Choroid plexus epithelial cell (primary cell): ENCODE results near the gene DNA2.
A peak's percentile ranks its signal among the peaks of the same experiment; 100 is the strongest.
"Not testable (repeated sequence)": the region's sequence is repeated elsewhere in the genome, so short reads cannot be mapped to it uniquely, and the experiment has no call there.

ENCODE experiments used
- DNase-seq: peaks from one replicate; pipeline ENCODE4 v3.0.0-alpha.2; 2010; ENCODE audit warnings: low read depth
- H3K4me3 ChIP-seq: 2 replicates; pipeline ENCODE4 v1.5.1; 2011; ENCODE audit warnings: low read depth, mild to moderate bottlenecking, control low read depth, low read length, moderate library complexity
- CTCF ChIP-seq: conservative IDR thresholded peaks from 2 replicates; pipeline ENCODE4 v1.5.1; 2011; ENCODE audit warnings: low read depth, mild to moderate bottlenecking, control low read depth, inconsistent platforms, low read length, moderate library complexity

Gene DNA2

GRCh38 chr10:68470300-68470699 is 1.5 kb downstream of the DNA2 start:
- H3K4me3 ChIP-seq, result peak overlapping the region; percentile 21

GRCh38 chr10:68469838-68470237 is 1.9 kb downstream of the DNA2 start:
- DNase-seq, result no peak
- no peak overlapping the region for H3K4me3 ChIP-seq
- TF ChIP-seq CTCF, result no peak

More at GRCh38 chr10:68470300-68470699, 1.5 kb downstream of the DNA2 start:
- DNase-seq, result no peak
- TF ChIP-seq CTCF, result no peak

- DNase-seq, H3K4me3 ChIP-seq: not testable (repeated sequence)
Observed at GRCh38 chr10:68464729-68465128, 7.0 kb downstream of the DNA2 start.

GRCh38 chr10:68463365-68464093 is 8.2 kb downstream of the DNA2 start:
- DNase-seq, result no peak
- TF ChIP-seq CTCF, result no peak
- no peak overlapping the region for H3K4me3 ChIP-seq

- no peak for DNase-seq
- H3K4me3 ChIP-seq, result no peak overlapping the region
- TF ChIP-seq CTCF, result no peak
Observed at GRCh38 chr10:68462536-68462935, 9.2 kb downstream of the DNA2 start.

- no peak for TF ChIP-seq CTCF
- no peak overlapping the region for H3K4me3 ChIP-seq
- DNase-seq, result no peak
Observed at GRCh38 chr10:68461032-68461431, 10.7 kb downstream of the DNA2 start.

GRCh38 chr10:68449698-68450097 is 22.1 kb downstream of the DNA2 start:
- peak; percentile 74 for DNase-seq
- not testable (repeated sequence) for H3K4me3 ChIP-seq

- DNase-seq, result no peak
- TF ChIP-seq CTCF, result no peak
- H3K4me3 ChIP-seq, result no peak overlapping the region
Observed at GRCh38 chr10:68446179-68446578, 25.6 kb downstream of the DNA2 start.
